Frontal cortex (tissue), 4 donors: ENCODE data around the gene GRPEL1. TPM values are rescaled to one million over a fixed set of nuclear protein-coding genes. Genes with fewer than 3 reads are reported as not detected.
"Not testable (repeated sequence)": the region's sequence is repeated elsewhere in the genome, so short reads cannot be mapped to it uniquely, and the experiment has no call there.

Experiments used
- DNase-seq, 2 donors: peaks; one replicate each; pipeline ENCODE4 v3.0.0; 2012; ENCODE audit warnings: low spot score in 2 of 2
- FAIRE-seq: peaks from 2 replicates; lab custom pipeline; 2012; peaks lifted over from hg19 to GRCh38; lab: Jason Lieb, UNC
- total RNA-seq: library from RNA; depleted of rRNA; stranded (reverse); fragments of >200 nt; gene quantifications from one replicate; pipeline ENCODE4 v1.2.3, GENCODE V29; 2014
- donor health status: control.
- donor health status: control.
- donor health status: control.

Gene GRPEL1
- total RNA-seq = 15.1 TPM

- FAIRE-seq = peak; percentile 88
Observed at GRCh38 chr4:7067452-7068278, at the start of gene GRPEL1. GRPEL1 (minus strand) TSS chr4:7068064; CDS start chr4:7068032, 32 bp downstream.

DNA sequence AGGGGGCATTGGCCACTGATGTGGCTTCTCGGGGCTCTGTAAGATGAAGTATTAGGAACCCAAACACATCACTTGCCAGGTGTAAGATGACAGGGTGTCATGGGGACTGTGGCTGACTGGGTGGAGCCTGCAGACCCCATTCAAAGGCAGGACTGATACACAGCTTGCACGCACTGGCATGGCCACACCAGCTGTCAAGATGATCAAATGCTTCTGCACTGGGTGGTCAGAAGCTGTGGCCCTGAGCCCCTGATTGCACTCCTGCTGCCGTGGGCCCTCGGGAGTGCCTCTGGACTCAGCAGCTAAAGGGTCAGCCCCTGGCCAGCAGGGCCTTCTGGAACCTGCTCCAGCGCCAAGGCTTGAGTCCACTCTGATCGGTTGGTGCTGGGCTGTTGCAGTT is 48.8 kb upstream of the GRPEL1 start:
- DNase-seq (no peak), FAIRE-seq (no peak)

More at GRCh38 chr4:7067452-7068278, at the start of gene GRPEL1:
- peak; percentile 97 to 98 for DNase-seq

DNA sequence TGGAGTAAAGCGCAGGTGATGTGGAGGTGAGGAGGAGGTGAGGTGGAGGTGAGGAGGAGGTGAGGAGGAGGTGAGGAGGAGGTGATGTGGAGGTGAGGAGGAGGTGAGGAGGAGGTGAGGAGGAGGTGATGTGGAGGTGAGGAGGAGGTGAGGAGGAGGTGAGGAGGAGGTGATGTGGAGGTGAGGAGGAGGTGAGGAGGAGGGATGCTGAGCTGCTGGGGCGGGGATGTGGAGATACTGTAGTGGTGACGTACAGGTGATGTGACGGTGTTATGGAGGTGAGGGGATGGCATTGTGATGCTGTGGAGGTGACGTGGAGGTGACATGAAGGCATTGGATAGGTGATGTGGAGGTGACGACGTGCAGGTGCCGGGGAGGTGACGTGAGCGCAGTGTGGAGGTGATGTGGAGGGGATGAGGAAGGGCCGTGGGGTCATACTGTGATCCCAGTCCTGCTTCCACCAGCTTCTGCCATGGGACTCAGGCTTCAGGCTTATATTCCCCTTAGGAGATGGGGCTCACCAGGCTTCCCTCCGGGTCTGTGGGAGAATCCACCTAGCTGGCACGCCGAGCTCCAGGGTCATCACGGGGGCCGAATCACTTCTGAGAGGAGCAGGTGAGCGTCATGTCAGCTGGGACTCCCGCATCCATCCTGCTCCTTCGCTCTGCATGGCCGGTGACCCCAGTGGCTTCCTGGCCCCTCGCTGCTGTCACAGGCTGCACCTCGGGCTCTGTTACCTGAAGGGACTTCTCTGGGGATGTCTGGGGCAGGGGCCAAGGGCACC is 47.9 kb upstream of the GRPEL1 start:
- DNase-seq (no peak), FAIRE-seq (no peak)

DNA sequence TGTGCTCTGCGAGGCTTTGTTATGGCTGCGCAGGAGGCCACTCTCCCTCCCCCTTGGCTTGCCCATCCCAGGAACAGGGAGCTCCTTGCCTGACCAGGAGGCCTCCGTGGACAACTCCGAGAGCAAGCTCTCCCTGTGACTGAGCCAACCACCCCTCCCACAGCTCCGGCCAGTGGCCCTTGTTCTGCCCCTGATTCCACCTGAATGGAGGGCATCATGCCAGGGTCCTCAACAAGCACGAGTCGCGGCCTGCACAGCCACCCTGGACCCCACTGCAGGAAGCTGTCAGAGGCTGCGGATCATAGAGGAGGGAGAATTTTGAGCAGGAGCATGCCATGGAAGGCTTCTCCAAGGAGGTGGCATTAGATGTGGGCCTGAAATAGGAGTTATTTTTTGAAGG is 44.8 kb upstream of the GRPEL1 start:
- DNase-seq = no peak
- no peak for FAIRE-seq

DNA sequence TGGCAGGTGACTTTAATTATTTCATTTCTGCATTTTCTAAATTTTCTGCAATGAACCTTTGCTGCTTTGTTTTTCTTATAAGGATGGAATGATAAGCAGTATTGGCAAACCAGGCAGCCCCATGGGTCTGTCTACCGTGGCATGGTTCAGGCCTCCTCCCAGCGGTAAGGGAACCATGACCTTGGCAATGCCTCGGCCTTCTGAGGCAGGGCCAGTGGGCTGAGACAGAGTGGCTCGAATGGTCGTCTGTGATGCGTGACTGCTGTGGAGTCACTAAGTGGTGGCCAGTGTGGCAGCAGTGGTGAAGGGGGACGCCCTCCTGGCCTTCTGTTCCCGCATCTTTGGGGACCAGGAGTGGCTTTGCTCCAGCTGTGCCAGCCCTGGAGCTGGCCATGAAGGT is 43.6 kb upstream of the GRPEL1 start:
- DNase-seq (no peak), FAIRE-seq (no peak)

- no peak for FAIRE-seq
- DNase-seq = no peak
Observed at GRCh38 chr4:7110546-7110945, 42.7 kb upstream of the GRPEL1 start.

- FAIRE-seq (no peak), DNase-seq (no peak)
Observed at GRCh38 chr4:7109169-7109568, 41.3 kb upstream of the GRPEL1 start.

- FAIRE-seq = no peak
- DNase-seq = no peak
Observed at GRCh38 chr4:7108660-7109059, 40.8 kb upstream of the GRPEL1 start.

- DNase-seq = no peak
- no peak for FAIRE-seq
Observed at GRCh38 chr4:7108046-7108625, 40.3 kb upstream of the GRPEL1 start.

DNA sequence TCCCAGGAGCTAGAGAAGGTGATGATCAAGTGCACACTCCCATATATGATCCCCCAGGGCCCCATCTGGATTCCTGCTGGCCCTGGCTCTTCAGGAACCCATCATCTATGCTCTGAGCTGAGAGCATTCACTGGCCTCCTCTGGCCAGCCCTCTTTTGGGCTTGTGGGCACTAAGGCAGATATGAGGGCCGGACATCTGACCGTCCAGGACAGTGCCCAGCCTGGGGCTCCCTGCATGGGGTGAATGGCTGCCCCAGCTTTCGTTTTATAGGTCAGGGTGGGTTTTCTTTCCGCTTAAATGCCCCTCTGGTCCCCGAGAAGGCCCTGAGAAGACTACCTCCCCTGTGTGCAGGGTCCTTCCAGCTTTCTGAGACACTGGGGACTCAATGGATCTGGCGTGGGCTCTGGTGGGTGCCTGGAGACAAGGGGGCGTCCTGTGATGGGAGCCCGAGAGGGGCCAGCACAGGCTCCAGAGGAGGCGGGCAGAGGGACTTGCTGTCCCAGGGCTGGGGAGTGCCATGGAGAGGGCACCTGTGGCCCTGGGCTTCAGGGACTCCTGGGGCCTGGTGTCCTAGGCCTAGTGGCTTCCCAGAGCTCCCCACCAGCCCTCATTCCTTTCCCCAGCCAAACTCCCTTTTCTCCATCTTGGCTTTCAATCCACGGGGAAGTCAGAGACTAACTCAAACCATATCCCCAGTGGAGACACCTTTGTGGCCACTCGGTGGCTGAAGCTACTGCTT is 39.5 kb upstream of the GRPEL1 start:
- FAIRE-seq (no peak), DNase-seq (no peak)

DNA sequence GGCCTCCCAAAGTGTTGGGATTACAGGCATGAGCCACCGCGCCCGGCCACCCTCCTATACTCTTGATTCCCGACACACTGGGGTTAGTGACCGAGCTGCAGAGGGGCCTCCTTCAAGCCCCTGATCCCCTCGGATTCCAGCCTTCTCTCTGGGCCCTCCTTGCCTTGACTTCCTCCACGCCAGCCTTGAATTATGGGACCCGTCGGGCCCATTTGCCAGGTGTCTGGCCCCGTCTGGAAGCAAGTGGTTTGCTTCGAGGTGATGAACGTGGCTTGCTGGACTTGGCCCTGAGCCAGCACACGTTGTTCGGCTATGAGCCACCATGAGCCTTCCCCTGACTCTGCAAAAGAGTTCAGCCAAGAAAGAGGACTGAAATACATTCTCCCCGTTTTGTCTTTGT is 37.4 kb upstream of the GRPEL1 start:
- DNase-seq (no peak), FAIRE-seq (no peak)

DNA sequence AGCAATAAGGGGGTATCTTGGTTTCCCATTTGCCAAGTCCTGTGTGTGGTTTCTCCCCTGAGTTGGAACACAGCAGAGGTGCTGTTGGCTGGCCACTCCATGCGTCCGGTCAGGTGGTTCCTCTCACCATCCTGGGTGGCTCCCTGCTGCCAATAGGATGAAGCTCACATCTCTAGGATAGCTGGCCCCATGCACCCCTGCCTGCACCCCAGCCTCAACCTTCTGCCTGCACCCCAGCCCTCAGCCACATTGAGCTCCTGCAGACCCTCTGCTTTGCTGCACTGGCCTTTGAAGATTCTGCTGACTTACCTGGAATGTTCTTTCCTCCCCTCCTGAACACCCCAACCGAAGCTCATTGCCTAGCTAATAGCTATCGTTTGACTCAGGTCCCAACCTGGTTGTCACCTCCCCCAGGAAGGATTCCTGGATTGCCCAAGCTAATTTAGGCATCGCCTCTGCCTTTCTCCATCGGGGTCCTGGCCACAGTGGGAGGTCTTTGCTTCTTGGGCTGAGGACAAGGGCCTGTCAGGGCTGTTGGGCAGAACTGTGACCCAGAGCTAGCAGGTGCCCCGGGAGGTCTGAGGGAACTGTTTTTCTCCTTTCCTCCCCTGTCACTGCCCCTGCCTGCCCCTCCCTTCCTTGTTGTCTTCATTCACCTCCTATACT is 36.6 kb upstream of the GRPEL1 start:
- FAIRE-seq (no peak), DNase-seq (no peak)

DNA sequence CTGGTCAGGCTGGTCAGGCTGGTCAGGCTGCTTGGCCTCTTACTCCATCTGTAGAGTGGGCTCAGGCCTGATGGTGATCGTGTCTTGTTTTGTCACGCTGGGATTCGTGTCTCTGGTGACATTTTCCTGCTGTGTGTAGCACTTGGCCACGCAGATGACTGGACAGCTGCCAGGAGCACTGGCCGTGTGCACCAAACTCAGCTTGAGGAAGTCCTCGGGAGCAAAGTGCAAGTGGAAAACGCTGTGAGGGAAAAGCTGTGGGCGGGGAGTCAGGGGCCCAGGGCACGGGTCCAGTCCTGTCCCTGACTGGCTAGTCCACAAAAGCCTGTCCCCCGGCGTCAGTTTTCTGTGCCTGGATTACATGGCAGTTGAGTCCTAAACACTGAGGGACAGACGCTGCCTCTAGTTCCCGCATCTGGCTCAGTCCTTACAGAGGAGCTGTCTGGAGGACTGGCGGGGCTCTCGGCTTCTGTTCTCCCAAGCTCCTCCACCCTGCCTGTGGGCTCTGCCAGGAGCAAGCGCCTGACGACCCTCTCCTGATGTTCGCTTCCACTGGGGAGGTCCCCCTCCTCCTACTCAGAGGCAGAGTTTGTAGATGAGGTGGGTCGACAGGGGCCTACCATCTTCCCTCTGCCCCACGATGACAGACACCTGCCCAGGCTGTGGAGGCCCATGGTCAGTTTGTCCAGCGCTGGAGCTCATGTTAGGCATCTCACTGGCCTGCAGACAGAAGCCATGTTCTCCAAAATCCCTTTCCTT is 35.9 kb upstream of the GRPEL1 start:
- FAIRE-seq = no peak
- peak in 1 of 2 donors; percentile 70 for DNase-seq

DNA sequence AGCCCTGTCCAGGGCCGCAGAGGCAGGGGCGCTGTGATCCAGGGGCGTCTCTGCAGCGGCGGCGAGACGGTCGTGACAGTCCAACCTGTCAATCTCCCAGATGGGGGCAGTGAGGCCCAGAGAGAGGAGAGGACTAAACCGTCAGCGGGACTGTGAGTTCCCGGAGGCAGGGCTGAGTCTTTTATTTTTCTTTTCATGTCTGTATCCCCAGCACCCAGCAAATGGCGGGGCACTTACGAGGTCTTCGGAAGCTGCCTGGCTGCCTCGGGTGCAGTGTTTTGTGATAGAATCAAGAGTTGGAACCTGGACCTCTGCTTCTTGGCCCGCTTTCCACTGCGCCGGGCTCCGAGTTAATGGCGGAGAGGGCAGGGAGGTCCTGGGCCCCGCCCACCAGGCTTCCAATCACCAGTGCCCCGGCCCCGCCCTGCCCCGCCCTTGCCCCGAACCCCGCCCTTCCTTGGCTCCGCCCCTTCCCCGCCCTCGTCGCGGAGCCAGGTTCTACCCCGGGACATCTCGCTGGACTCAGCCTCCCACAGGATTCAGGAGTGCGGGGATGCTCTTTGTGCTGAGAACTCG is 35.3 kb upstream of the GRPEL1 start:
- DNase-seq = peak; percentile 84 to 85
- FAIRE-seq = no peak

- FAIRE-seq, DNase-seq: not testable (repeated sequence)
Observed at GRCh38 chr4:7102516-7102909, 34.6 kb upstream of the GRPEL1 start.

- FAIRE-seq = no peak
- DNase-seq = peak; percentile 75 to 80
Observed at GRCh38 chr4:7101692-7102515, 34.0 kb upstream of the GRPEL1 start.

- DNase-seq (no peak), FAIRE-seq (no peak)
Observed at GRCh38 chr4:7096236-7096635, 28.4 kb upstream of the GRPEL1 start.
